ENCODE data around the gene PRDX2.

DNA sequence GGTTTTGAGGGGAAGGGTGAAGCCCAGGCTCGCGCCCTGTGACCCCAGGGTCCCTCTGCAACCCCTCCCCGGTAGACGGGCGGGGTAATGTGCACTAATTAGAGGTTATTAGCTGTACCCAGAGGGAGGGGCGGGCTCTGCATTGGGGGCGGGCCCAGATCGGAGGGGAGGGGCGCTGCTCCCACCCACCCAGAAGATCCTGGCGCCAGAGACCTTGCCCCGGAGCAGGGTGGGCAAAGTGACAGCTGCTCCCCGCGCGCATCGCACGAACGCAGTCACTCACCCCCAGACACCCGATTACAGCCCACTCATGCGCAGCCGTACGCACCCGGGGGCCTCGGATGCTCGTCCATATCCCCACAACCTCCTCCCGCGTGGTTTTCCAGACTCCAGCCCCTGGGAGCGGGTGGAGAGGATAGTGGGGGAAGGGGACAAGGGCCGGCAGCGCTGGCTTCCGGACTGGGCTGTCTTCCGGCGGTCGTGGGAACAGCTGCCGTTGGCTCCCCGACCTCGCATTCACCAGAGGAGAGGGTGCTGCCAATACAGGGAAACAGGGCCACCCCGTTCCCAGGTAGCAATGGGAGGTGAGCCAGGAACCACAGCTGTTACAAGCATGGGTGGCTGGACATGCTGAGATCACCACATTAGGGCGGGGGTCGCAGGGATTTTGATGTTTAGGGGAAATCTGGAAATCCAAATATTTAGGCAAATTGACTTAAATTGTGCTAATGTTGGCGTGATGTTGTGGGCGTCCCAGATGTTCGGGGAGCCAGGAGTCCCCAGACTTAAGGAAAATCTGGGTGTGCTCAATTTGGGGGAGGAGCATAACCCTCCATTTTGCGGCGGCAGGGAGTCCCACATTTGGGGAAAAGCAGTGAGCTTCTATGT, 23.3 kb downstream of the PRDX2 start:
- TF ChIP-seq, protein P1, sequence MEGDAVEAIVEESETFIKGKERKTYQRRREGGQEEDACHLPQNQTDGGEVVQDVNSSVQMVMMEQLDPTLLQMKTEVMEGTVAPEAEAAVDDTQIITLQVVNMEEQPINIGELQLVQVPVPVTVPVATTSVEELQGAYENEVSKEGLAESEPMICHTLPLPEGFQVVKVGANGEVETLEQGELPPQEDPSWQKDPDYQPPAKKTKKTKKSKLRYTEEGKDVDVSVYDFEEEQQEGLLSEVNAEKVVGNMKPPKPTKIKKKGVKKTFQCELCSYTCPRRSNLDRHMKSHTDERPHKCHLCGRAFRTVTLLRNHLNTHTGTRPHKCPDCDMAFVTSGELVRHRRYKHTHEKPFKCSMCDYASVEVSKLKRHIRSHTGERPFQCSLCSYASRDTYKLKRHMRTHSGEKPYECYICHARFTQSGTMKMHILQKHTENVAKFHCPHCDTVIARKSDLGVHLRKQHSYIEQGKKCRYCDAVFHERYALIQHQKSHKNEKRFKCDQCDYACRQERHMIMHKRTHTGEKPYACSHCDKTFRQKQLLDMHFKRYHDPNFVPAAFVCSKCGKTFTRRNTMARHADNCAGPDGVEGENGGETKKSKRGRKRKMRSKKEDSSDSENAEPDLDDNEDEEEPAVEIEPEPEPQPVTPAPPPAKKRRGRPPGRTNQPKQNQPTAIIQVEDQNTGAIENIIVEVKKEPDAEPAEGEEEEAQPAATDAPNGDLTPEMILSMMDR (IDR thresholded peaks at IDR 0.05): no peak
- no peak for TF ChIP-seq POLR2A (IDR thresholded peaks at IDR 0.05)
